GM19397 (cell line): ENCODE data around the gene ARHGAP35.

Experiments used
- ATAC-seq: cut with Tn5 transposase; IDR thresholded peaks from one replicate; pipeline ENCODE4 v1.9.1; 2021; ENCODE audit warnings: mild to moderate bottlenecking, moderate library complexity; ENCODE audit not compliant: unreplicated experiment

ARHGAP35 gene

DNA sequence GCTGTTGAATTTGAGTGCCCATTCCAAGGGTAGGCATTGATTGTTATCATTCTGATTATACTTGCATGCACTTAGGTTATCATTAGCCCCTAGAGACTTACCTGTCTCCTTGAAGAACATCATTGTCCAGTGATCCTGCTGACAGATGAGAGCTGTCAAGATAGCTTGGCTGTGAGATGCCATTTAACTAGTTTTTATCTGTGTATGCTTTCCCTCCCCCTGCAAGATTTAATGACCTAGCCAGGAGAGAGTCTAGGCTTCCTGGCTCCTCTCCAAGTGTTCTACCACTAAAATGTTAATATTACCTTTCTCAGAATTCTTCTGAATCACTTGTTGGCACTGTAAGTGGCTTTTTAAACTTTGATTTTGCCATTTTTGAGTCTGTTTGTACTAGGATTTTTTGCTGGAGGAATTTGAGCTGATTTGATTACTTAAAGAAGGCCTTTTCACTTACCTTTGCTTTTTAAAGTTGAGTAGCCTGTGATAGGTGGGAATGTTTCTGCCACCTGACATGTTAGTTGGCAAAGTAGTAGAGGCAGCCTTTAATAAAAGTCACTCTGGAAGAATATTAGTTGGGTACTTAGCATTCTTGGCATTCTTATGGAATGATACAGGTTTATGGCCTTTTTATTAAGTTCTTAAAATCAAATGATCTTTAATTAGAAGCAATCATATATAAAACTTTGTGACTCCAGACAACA, 41.1 kb downstream of the ARHGAP35 start:
- no peak for ATAC-seq

DNA sequence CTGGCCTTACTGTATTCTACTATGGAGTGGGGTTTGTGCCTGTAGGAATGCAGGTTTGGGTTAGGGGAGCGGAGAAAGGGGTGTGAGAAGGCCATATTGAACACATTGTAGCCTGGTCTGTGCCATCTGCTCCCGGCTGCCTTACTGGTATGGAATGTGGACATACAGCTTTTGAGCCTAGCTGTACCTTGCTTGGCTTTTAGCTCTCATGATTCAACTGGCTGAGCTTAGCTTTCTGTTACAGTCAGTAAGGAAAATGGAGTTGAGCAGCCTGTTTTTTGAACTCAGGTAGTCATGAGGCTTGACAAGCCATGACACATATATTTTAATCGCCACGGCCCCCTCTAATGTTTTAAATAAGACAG, 41.6 kb downstream of the ARHGAP35 start:
- no peak for ATAC-seq

DNA sequence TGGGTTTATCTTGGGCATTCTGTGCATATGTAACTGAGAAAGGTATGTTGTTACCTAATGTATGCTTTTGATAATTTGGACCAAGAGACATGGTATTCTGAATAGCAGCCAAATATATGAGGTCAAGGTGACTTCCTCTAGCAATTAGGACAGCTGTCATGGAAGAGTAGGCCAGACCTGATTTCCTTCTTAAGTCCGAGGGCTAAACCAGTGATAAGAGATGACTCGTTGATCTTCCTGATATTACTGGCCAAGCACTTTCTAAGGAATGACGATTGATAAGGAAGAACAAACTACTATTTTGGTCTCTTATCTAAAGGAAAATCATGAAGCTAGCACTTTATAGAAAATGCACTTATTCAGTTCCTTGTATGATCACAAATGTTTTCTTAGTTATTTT, 42.7 kb downstream of the ARHGAP35 start:
- ATAC-seq: no peak

DNA sequence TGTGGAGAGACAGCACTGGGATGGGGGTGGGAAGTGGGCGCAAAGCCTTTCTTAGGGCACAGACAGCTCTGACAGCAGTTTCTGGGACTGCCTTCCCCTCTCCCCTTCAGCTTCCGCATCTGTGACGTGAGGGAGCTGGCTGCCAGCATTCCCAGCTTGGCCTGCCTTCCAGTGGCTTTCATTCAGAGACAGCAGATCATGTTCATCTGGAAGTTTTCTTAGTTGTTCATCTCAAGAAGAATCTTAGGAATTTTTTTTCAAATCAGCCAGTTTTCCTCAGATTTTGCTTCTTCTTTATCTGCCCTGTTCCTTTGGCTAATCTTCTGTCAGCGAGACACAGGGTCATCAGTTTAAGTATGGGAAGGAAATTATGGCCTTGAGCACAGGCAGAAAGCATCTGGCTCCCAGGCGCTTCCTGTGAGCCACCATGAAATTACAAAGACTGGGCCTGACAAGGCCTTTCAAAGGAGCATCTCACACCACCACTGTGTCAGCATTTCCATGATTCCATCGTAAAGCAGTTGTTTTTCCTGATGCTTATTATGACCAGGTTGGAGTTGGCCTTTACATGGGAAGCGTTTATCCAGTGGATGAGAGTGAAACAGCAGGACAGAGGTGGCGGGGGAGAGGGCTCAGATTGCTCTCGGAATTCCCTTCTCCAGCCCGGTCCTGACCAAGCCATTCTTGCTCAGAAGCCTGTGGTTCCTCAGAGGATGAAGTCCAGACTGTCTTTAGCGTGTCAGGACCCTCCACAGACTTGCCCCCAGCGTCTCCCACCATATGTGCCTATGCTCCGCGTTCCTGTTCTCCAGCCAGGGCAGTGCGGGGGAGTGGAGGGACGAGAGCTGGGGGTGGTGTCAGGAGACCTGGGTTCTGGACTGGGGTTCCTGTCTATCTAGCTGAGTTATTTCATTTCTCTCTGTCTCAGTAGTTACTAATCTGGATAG, 43.6 kb downstream of the ARHGAP35 start:
- no peak for ATAC-seq

GRCh38 chr19:46906221-46906620, 45.4 kb downstream of the ARHGAP35 start:
- ATAC-seq: no peak

GRCh38 chr19:46907880-46908279, 47.1 kb downstream of the ARHGAP35 start:
- ATAC-seq: no peak

GRCh38 chr19:46909356-46909755, 48.6 kb downstream of the ARHGAP35 start:
- no peak for ATAC-seq
